Endodermal cell (in vitro differentiated cells): ENCODE results near the gene DDC. TPM values are rescaled to one million over a fixed set of nuclear protein-coding genes. Genes with fewer than 3 reads are reported as not detected.
A peak's percentile ranks its signal among the peaks of the same experiment; 100 is the strongest.

Experiments
- DNase-seq: peaks from one replicate; pipeline ENCODE4 v3.0.0-alpha.2; 2017
- H3K27ac ChIP-seq: 2 replicates; pipeline ENCODE4 v1.5.1; 2013; ENCODE audit warnings: mild to moderate bottlenecking, low read depth, low read length, moderate library complexity
- H3K27me3 ChIP-seq: 2 replicates; pipeline ENCODE4 v1.6.1; 2013; ENCODE audit warnings: mild to moderate bottlenecking, low read length, moderate library complexity; ENCODE audit not compliant: insufficient read depth, control insufficient read depth, poor library complexity, severe bottlenecking
- H3K36me3 ChIP-seq: 2 replicates; pipeline ENCODE4 v1.7.0; 2013; ENCODE audit warnings: mild to moderate bottlenecking, low read length, moderate library complexity; ENCODE audit not compliant: control insufficient read depth, insufficient read depth
- H3K4me1 ChIP-seq: one replicate; pipeline ENCODE4 v1.7.0; 2013; ENCODE audit warnings: low read length; ENCODE audit not compliant: control insufficient read depth, insufficient read depth
- H3K4me3 ChIP-seq: 2 replicates; pipeline ENCODE4 v1.5.1; 2013; ENCODE audit warnings: mild to moderate bottlenecking, low read length, moderate library complexity
- H3K9ac ChIP-seq: 2 replicates; pipeline ENCODE4 v1.6.1; 2013; ENCODE audit warnings: mild to moderate bottlenecking, low read length, moderate library complexity; ENCODE audit not compliant: poor library complexity, severe bottlenecking; ENCODE audit errors: extremely low read depth
- H3K9me3 ChIP-seq: 2 replicates; pipeline ENCODE4 v1.6.1; 2013; ENCODE audit warnings: mild to moderate bottlenecking, low read length, moderate library complexity; ENCODE audit not compliant: control insufficient read depth
- H3K27ac Mint-ChIP-seq: 2 replicates; pipeline ENCODE4 v1.8.0; 2020; ENCODE audit warnings: mixed read lengths
- H3K27me3 Mint-ChIP-seq: 2 replicates; pipeline ENCODE4 v1.8.0; 2021; ENCODE audit warnings: mild to moderate bottlenecking, mixed read lengths; ENCODE audit not compliant: insufficient read depth
- H3K36me3 Mint-ChIP-seq: 2 replicates; pipeline ENCODE4 v1.8.0; 2020; ENCODE audit warnings: low read depth, mixed read lengths
- H3K4me1 Mint-ChIP-seq: 2 replicates; pipeline ENCODE4 v1.8.0; 2020; ENCODE audit warnings: mixed read lengths
- H3K4me3 Mint-ChIP-seq: 2 replicates; pipeline ENCODE4 v1.8.0; 2020; ENCODE audit warnings: mild to moderate bottlenecking, moderate library complexity, mixed read lengths
- H3K9me3 Mint-ChIP-seq: 2 replicates; pipeline ENCODE4 v1.8.0; 2020; ENCODE audit warnings: mild to moderate bottlenecking, mixed read lengths
- WGBS, 2 experiments: methylation state at CpG; one replicate each; pipeline versions ENCODE4 v1.1.5 to v1.1.7; 2013; ENCODE audit warnings: missing lambda C conversion rate in 2 of 2, mixed read lengths in 1 of 2; ENCODE audit not compliant: insufficient coverage in 1 of 2, insufficient read length in 1 of 2; 5-methylcytosine and 5-hydroxymethylcytosine counted together
- total RNA-seq, 2 donors: library from RNA; stranded (reverse); fragmentation: NEBNext Ultra II Directional in 1 of 2; extraction: Animal tissue kit (Norgen Biotek cat#: 25700) in 1 of 2; gene quantifications; 2 replicates in 1 of 2; 3 replicates in 1 of 2; pipeline ENCODE4 v1.2.1, GENCODE V29; 2021
- TF ChIP-seq, protein P1 (sequence below): fragments of 200-600 bp; sonication (generic); conservative IDR thresholded peaks from 2 replicates; pipeline ENCODE4 v1.5.0; 2021; ENCODE audit warnings: antibody characterized with exemption, mild to moderate bottlenecking

Gene DDC
- total RNA-seq, 2 donors from 2014 or later = 1.1 TPM

DNA sequence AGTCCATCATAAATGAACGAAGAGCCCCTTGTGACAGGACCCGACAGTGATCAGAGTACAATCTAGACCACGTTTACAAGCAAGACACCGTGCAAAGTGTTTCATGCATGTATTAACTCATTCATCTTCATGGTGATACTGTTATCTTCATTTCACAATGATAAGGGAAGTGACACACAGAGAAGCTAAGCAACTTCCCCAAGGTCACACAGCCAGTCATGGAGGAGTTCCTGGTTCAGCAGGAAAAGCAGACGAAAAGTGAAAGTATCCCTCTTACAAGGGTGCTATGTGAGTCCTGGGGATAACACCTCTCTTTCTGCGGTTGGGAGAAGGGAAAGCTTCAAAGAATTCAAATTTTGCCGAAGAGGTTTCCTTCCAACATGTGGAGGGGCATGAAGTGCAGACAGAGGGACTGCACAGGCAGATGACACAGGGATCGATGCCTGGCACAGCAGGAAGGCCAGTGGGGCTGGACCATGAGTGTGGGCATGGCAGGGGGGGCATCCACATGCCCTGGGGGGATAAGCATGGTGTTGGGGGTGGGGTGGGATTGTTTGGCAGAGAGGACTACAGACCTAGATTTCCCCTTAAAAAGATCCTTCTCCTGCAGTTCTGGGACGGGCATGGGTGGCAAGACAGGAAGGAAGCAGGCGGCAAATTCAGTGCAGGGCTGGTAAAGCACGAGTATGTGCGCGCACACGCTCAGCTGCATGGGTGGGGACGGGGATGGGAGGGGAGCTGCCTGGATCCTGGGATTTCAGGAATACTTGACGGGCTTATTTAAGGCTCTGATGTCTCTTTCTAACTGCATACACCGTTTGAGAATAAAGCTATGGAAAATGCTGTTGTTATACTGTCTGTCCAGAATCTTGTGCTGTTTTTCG lies 33.5 kb upstream of the DDC start:
- Mint-ChIP-seq H3K9me3 (no peaks in the 10 kb centered on the region), H3K36me3 (peaks cover 72% of the 10 kb centered on the region), H3K4me3 (no peak overlapping the region), H3K27ac (no peak overlapping the region), H3K27me3 (no peaks in the 10 kb centered on the region), H3K4me1 (peaks cover 8% of the 10 kb centered on the region)
- WGBS, 2 experiments = 94 to 95% methylated on average over 14 to 18 of the region's 18 CpGs
- no peak overlapping the region for H3K27ac ChIP-seq
- TF ChIP-seq, protein P1, sequence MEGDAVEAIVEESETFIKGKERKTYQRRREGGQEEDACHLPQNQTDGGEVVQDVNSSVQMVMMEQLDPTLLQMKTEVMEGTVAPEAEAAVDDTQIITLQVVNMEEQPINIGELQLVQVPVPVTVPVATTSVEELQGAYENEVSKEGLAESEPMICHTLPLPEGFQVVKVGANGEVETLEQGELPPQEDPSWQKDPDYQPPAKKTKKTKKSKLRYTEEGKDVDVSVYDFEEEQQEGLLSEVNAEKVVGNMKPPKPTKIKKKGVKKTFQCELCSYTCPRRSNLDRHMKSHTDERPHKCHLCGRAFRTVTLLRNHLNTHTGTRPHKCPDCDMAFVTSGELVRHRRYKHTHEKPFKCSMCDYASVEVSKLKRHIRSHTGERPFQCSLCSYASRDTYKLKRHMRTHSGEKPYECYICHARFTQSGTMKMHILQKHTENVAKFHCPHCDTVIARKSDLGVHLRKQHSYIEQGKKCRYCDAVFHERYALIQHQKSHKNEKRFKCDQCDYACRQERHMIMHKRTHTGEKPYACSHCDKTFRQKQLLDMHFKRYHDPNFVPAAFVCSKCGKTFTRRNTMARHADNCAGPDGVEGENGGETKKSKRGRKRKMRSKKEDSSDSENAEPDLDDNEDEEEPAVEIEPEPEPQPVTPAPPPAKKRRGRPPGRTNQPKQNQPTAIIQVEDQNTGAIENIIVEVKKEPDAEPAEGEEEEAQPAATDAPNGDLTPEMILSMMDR = no peak
- H3K9ac ChIP-seq = no peak overlapping the region
- H3K36me3 ChIP-seq = peaks cover 87% of the 10 kb centered on the region
- no peak overlapping the region for H3K4me3 ChIP-seq
- no peaks in the 10 kb centered on the region for H3K9me3 ChIP-seq
- peaks cover 6% of the 10 kb centered on the region for H3K4me1 ChIP-seq
- no peak for DNase-seq
- H3K27me3 ChIP-seq = no peaks in the 10 kb centered on the region

DNA sequence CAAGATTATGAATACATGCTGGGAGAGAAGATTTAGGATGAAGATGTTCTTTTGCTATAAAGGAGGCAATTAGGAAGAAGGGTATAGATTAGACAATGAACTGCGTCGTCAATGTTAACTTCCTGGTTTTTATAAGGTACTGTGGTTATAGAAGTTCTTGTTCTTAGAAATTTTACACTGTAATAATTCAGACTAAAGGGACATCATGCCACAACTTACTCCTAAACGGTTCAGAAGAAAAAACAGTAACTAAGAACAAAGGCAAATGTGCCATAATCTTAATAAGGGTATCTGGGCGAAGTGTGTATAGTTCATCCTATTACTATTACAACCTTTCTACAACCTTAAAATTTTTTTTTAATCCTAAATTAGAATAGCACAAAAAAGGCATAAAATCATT lies 31.3 kb upstream of the DDC start:
- Histone ChIP-seq H3K9me3 (no peaks in the 10 kb centered on the region), H3K27me3 (no peaks in the 10 kb centered on the region), H3K9ac (no peak overlapping the region), H3K4me1 (peaks cover 6% of the 10 kb centered on the region), H3K27ac (no peak overlapping the region), H3K36me3 (peaks cover 87% of the 10 kb centered on the region), H3K4me3 (no peak overlapping the region)
- 98% methylated on average over 4 of the region's 4 CpGs; no CpG with 5 or more reads in 1 of the 2 experiments for WGBS, 2 experiments
- TF ChIP-seq, protein P1 = no peak
- no peaks in the 10 kb centered on the region for H3K27me3 Mint-ChIP-seq
- no peaks in the 10 kb centered on the region for H3K9me3 Mint-ChIP-seq
- H3K27ac Mint-ChIP-seq = no peak overlapping the region
- peaks cover 6% of the 10 kb centered on the region for H3K4me1 Mint-ChIP-seq
- peaks cover 74% of the 10 kb centered on the region for H3K36me3 Mint-ChIP-seq
- DNase-seq = no peak
- no peak overlapping the region for H3K4me3 Mint-ChIP-seq

DNA sequence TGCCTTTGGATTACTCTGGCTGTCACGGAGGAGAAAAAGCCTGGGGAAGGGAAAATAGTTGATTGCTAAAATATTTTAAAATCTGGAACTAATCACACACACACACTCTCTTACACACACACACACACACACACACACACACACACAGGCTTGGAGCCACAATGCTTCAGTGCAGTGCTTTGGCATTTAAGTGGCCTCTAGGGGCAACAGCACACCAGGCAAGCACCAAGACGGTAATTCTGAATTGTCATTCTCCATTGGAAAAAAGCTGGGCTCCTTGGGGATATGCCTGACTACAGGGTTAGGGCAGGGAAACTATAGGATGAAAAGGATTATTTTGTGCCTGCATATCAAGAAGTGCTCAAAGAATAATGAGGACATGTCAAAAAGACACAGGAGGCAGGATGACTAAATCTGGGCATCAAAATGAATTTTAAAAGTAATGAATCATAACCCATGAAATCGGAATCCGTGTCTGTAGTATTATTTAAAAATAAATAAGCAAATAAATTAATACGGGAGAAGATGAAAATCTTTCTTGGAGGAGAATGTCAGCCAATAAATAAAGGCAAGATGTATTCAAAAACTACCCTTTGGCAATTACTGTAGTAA lies 30.4 kb upstream of the DDC start:
- peak; percentile 81 for DNase-seq
- peaks cover 79% of the 10 kb centered on the region for H3K36me3 Mint-ChIP-seq
- no peak overlapping the region for H3K9ac ChIP-seq
- no peaks in the 10 kb centered on the region for H3K9me3 Mint-ChIP-seq
- peaks cover 6% of the 10 kb centered on the region for H3K4me1 Mint-ChIP-seq
- H3K4me3 Mint-ChIP-seq = no peak overlapping the region
- WGBS, 2 experiments = 75 to 82% methylated on average over 2 to 3 of the region's 5 CpGs
- no peak overlapping the region for H3K27ac Mint-ChIP-seq
- peaks cover 6% of the 10 kb centered on the region for H3K4me1 ChIP-seq
- H3K9me3 ChIP-seq = no peaks in the 10 kb centered on the region
- H3K27me3 ChIP-seq = no peaks in the 10 kb centered on the region
- H3K36me3 ChIP-seq = peaks cover 88% of the 10 kb centered on the region
- no peak overlapping the region for H3K4me3 ChIP-seq
- TF ChIP-seq, protein P1 = peak; percentile 68
- H3K27me3 Mint-ChIP-seq = no peaks in the 10 kb centered on the region
- H3K27ac ChIP-seq = no peak overlapping the region
